Measurements from ENCODE around the gene PRKN.
"Not testable (repeated sequence)": the region's sequence is repeated elsewhere in the genome, so short reads cannot be mapped to it uniquely, and the experiment has no call there.

The PRKN gene

GRCh38 chr6:162541019-162541601 lies 186.5 kb downstream of the PRKN start:
- intact Hi-C loops (cut with DNase I; ENCODE audit: low total_unique reads), result no loop called here
- H3K4me1 ChIP-seq, result no peaks in the 10 kb centered on the region
- H3K9me3 ChIP-seq, result no peaks in the 10 kb centered on the region
- H3K36me3 ChIP-seq, result no peaks in the 10 kb centered on the region
- DNase-seq, result no peak
- no peak overlapping the region for H3K4me3 ChIP-seq
- no peak for TF ChIP-seq CTCF (IDR thresholded peaks at IDR 0.05)
- no peak overlapping the region for H3K27ac ChIP-seq
- no peaks in the 10 kb centered on the region for H3K27me3 ChIP-seq

- TF ChIP-seq CTCF (IDR thresholded peaks at IDR 0.05), result no peak
- DNase-seq, result no peak
- intact Hi-C loops (cut with DNase I; ENCODE audit: low total_unique reads), result no loop called here
- no peak overlapping the region for H3K4me3 ChIP-seq
- H3K27me3 ChIP-seq, result no peaks in the 10 kb centered on the region
- no peaks in the 10 kb centered on the region for H3K36me3 ChIP-seq
- H3K4me1 ChIP-seq, result no peaks in the 10 kb centered on the region
- H3K9me3 ChIP-seq, result no peaks in the 10 kb centered on the region
- no peak overlapping the region for H3K27ac ChIP-seq
Observed at GRCh38 chr6:162539321-162539720, 188.2 kb downstream of the PRKN start.

- intact Hi-C loops (cut with DNase I; ENCODE audit: low total_unique reads), result no loop called here
- no peaks in the 10 kb centered on the region for H3K27me3 ChIP-seq
- no peak overlapping the region for H3K4me3 ChIP-seq
- TF ChIP-seq CTCF (IDR thresholded peaks at IDR 0.05), result no peak
- no peak for DNase-seq
- no peaks in the 10 kb centered on the region for H3K36me3 ChIP-seq
- no peak overlapping the region for H3K27ac ChIP-seq
- H3K4me1 ChIP-seq, result no peaks in the 10 kb centered on the region
- H3K9me3 ChIP-seq, result no peaks in the 10 kb centered on the region
Observed at GRCh38 chr6:162538643-162539064, 188.9 kb downstream of the PRKN start.

GRCh38 chr6:162533009-162533400 lies 194.6 kb downstream of the PRKN start:
- no peak for TF ChIP-seq CTCF (IDR thresholded peaks at IDR 0.05)
- Histone ChIP-seq H3K4me3 (no peak overlapping the region), H3K4me1 (no peaks in the 10 kb centered on the region), H3K9me3 (no peaks in the 10 kb centered on the region), H3K27me3 (no peaks in the 10 kb centered on the region), H3K27ac (no peak overlapping the region), H3K36me3 (no peaks in the 10 kb centered on the region)
- intact Hi-C loops (cut with DNase I; ENCODE audit: low total_unique reads), result no loop called here
- DNase-seq, result no peak

GRCh38 chr6:162532283-162533008 lies 195.1 kb downstream of the PRKN start:
- H3K4me1 ChIP-seq, result no peaks in the 10 kb centered on the region
- no peaks in the 10 kb centered on the region for H3K36me3 ChIP-seq
- H3K9me3 ChIP-seq, result no peaks in the 10 kb centered on the region
- no peak overlapping the region for H3K4me3 ChIP-seq
- intact Hi-C loops (cut with DNase I; ENCODE audit: low total_unique reads), result no loop called here
- DNase-seq, result no peak
- H3K27me3 ChIP-seq, result no peaks in the 10 kb centered on the region
- H3K27ac ChIP-seq, result no peak overlapping the region
- TF ChIP-seq CTCF (IDR thresholded peaks at IDR 0.05), result no peak

GRCh38 chr6:162531391-162531790 lies 196.2 kb downstream of the PRKN start:
- H3K27ac ChIP-seq; intact Hi-C loops (cut with DNase I; ENCODE audit: low total_unique reads); H3K9me3 ChIP-seq; H3K36me3 ChIP-seq; H3K27me3 ChIP-seq; DNase-seq; H3K4me1 ChIP-seq; H3K4me3 ChIP-seq: not testable (repeated sequence)

Data from tibial artery (tissue), 4 donors.